ENCODE data around the gene APH1B. TPM values are rescaled to one million over a fixed set of nuclear protein-coding genes. Genes with fewer than 3 reads are reported as not detected.

The APH1B gene
- total and polyA plus RNA-seq, 2 of the 4 experiments (the other 2 are of a cell fraction): 7.0 to 7.7 TPM

GRCh38 chr15:63284335-63284734, 6.9 kb downstream of the APH1B start:
- WGBS, 2 experiments (ENCODE audit: extremely low coverage in 2 of 2, insufficient read length in 1 of 2): no CpG with 5 or more reads among the region's 6 CpGs
- Histone ChIP-seq H2BK15ac (ENCODE audit: low read depth, low read length) (no peak overlapping the region), H3K9ac (ENCODE audit: low read depth, low read length) (no peak overlapping the region), H3K27me3 (ENCODE audit: control insufficient read depth, insufficient read depth, low read length) (no peaks in the 10 kb centered on the region), H3K56ac (ENCODE audit: extremely low read depth, insufficient read depth, low read length) (no peak overlapping the region), H3K4me2 (ENCODE audit: low read depth, low read length) (no peak overlapping the region), H2BK20ac (ENCODE audit: low read depth, low read length) (no peak overlapping the region), H4K20me1 (ENCODE audit: insufficient read depth, low read length) (no peaks in the 10 kb centered on the region), H3K14ac (replicated peaks; ENCODE audit: low read depth, low read length) (no peak overlapping the region), H2BK5ac (ENCODE audit: low read depth, low read length, poor library complexity, severe bottlenecking) (no peak overlapping the region), H4K91ac (ENCODE audit: insufficient read depth, low read depth, low read length) (no peak overlapping the region), H3K36me3 (ENCODE audit: control insufficient read depth, insufficient read depth, low read length) (peaks cover 13% of the 10 kb centered on the region), H3K9me3 (ENCODE audit: control insufficient read depth, insufficient read depth, low read length) (no peaks in the 10 kb centered on the region), H3K4ac (ENCODE audit: low read depth, low read length) (no peak overlapping the region), H2BK120ac (ENCODE audit: low read depth, low read length) (no peak overlapping the region), H4K5ac (ENCODE audit: low read depth, low read length) (no peak overlapping the region), H3K23ac (ENCODE audit: low read depth, low read length) (no peak overlapping the region), H3K9me1 (ENCODE audit: insufficient read depth, low read length) (no peaks in the 10 kb centered on the region), H3K27ac (ENCODE audit: insufficient read depth, low read length) (no peak overlapping the region), H3K4me3 (ENCODE audit: insufficient read depth, low read depth, low read length) (no peak overlapping the region), H2AK9ac (replicated peaks; ENCODE audit: low read depth, low read length, poor library complexity) (no peak overlapping the region), H2AK5ac (ENCODE audit: low read depth, low read length) (no peak overlapping the region), H2AFZ (replicated peaks; ENCODE audit: low read length, poor library complexity) (no peak overlapping the region), H4K8ac (ENCODE audit: low read depth in 2 of 2, low read length in 2 of 2) (no peak overlapping the region), H3K79me1 (ENCODE audit: low read depth in 1 of 2, low read length in 2 of 2) (0 out of 4 replicates have a peak, but pooled peaks cover 0 to 4% of the 10 kb centered on the region in 2 experiments), H3K18ac (ENCODE audit: low read depth, low read length) (no peak overlapping the region), H3K4me1 (ENCODE audit: control insufficient read depth, insufficient read depth, low read length) (no peaks in the 10 kb centered on the region)
- DNase-seq: no peak
- TF ChIP-seq, protein P1, sequence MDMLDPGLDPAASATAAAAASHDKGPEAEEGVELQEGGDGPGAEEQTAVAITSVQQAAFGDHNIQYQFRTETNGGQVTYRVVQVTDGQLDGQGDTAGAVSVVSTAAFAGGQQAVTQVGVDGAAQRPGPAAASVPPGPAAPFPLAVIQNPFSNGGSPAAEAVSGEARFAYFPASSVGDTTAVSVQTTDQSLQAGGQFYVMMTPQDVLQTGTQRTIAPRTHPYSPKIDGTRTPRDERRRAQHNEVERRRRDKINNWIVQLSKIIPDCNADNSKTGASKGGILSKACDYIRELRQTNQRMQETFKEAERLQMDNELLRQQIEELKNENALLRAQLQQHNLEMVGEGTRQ (IDR thresholded peaks at IDR 0.05; ENCODE audit: low read depth, low read length): no peak
- TF ChIP-seq CTCF (conservative IDR thresholded peaks at IDR 0.05; ENCODE audit: low read depth, low read length) (no peak), RCOR1 (IDR thresholded peaks at IDR 0.05; ENCODE audit: insufficient replicate concordance, low read length) (no peak), BHLHE40 (IDR thresholded peaks at IDR 0.05; ENCODE audit: low read depth, low read length) (no peak), RAD21 (IDR thresholded peaks at IDR 0.05; ENCODE audit: low read length) (no peak), ELK1 (IDR thresholded peaks at IDR 0.05; ENCODE audit: borderline replicate concordance, low read depth, low read length) (no peak)
- CTCF ChIA-PET: no interaction called here
- in situ Hi-C loops (cut with MboI; ENCODE audit: low sequenced_read_pairs) (loop anchor here (25.0 kb wide), 1 partner anchor 778 kb away; no protein-coding TSS in a partner anchor), dilution Hi-C loops (cut with HindIII; ENCODE audit: low sequenced_read_pairs, unreplicated experiment) (no loop called here), intact Hi-C loops (cut with micrococcal nuclease) (no loop called here)
- BruUV-seq (replicated peaks): no TSS peak
- no peak for ATAC-seq (ENCODE audit: low read depth)
- POLR2A ChIA-PET (ENCODE audit: unreplicated experiment): no interaction called here

Measured in IMR-90 (cell line).